ENCODE data around the gene NREP.

The NREP gene

GRCh38 chr5:111742177-111742994 lies 14.6 kb downstream of the NREP start:
- H3K4me3 ChIP-seq (replicated peaks in 1 of 2; ENCODE audit: low read depth in 2 of 2, low read length in 2 of 2), result no peak overlapping the region
- no peak for TF ChIP-seq CTCF (IDR thresholded peaks at IDR 0.05; ENCODE audit: low read depth, low read length)
- peak; percentile 88 to 91 for DNase-seq (ENCODE audit: low read depth in 2 of 2)

- TF ChIP-seq CTCF (IDR thresholded peaks at IDR 0.05; ENCODE audit: low read depth, low read length), result no peak
- DNase-seq (ENCODE audit: low read depth in 2 of 2), result peak in 1 of 2 donors; percentile 54
- no peak overlapping the region for H3K4me3 ChIP-seq (replicated peaks in 1 of 2; ENCODE audit: low read depth in 2 of 2, low read length in 2 of 2)
Observed at GRCh38 chr5:111741278-111741677, 15.7 kb downstream of the NREP start.

GRCh38 chr5:111739416-111739815 lies 17.6 kb downstream of the NREP start:
- H3K4me3 ChIP-seq (replicated peaks in 1 of 2; ENCODE audit: low read depth in 2 of 2, low read length in 2 of 2), result no peak overlapping the region
- no peak for TF ChIP-seq CTCF (IDR thresholded peaks at IDR 0.05; ENCODE audit: low read depth, low read length)
- no peak for DNase-seq (ENCODE audit: low read depth in 2 of 2)

GRCh38 chr5:111738118-111738517 lies 18.9 kb downstream of the NREP start:
- TF ChIP-seq CTCF (IDR thresholded peaks at IDR 0.05; ENCODE audit: low read depth, low read length), result no peak
- no peak overlapping the region for H3K4me3 ChIP-seq (replicated peaks in 1 of 2; ENCODE audit: low read depth in 2 of 2, low read length in 2 of 2)
- DNase-seq (ENCODE audit: low read depth in 2 of 2), result no peak

- no peak overlapping the region for H3K4me3 ChIP-seq (replicated peaks in 1 of 2; ENCODE audit: low read depth in 2 of 2, low read length in 2 of 2)
- peak; percentile 71 to 82 for DNase-seq (ENCODE audit: low read depth in 2 of 2)
- no peak for TF ChIP-seq CTCF (IDR thresholded peaks at IDR 0.05; ENCODE audit: low read depth, low read length)
Observed at GRCh38 chr5:111737716-111738115, 19.3 kb downstream of the NREP start.

- H3K4me3 ChIP-seq (replicated peaks in 1 of 2; ENCODE audit: low read depth in 2 of 2, low read length in 2 of 2), result no peak overlapping the region
- no peak for TF ChIP-seq CTCF (IDR thresholded peaks at IDR 0.05; ENCODE audit: low read depth, low read length)
- peak; percentile 83 to 96 for DNase-seq (ENCODE audit: low read depth in 2 of 2)
Observed at GRCh38 chr5:111735583-111736270, 21.3 kb downstream of the NREP start.
